22Rv1 (cell line): Measurements from ENCODE around the gene CSTF1.

Experiments used
- H3K27ac ChIP-seq: fragments of 450-650 bp; 2 replicates; pipeline ENCODE4 v1.5.1; 2017
- ZFX ChIP-seq: fragments of 450-650 bp; IDR thresholded peaks from 2 replicates; pipeline ENCODE4 v1.6.1; 2017; ENCODE audit warnings: antibody characterized with exemption, borderline replicate concordance
- TF ChIP-seq, protein P1 (sequence below): fragments of 450-650 bp; IDR thresholded peaks from 2 replicates; pipeline ENCODE4 v1.5.1; 2017; ENCODE audit warnings: mild to moderate bottlenecking

The CSTF1 gene

DNA sequence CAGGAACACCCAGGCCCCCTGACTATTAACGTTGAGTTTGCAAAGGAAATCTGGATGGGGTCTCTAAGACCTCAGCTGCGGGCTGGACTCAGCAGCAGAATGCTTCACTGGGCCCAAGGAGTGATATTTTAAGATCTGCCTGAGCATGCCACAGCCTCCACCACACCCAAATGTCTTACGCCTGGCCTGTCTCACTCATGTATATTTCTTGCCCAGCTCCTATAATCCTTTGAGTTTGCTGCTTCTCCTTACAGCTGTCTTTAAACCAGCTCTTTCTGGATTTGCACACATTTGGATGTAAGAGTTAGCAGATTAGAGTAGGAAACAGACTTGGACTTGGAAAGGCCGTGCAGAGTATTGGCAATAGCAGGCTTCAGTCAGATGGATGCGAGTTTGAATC is 36.0 kb downstream of the CSTF1 start:
- TF ChIP-seq, protein P1, sequence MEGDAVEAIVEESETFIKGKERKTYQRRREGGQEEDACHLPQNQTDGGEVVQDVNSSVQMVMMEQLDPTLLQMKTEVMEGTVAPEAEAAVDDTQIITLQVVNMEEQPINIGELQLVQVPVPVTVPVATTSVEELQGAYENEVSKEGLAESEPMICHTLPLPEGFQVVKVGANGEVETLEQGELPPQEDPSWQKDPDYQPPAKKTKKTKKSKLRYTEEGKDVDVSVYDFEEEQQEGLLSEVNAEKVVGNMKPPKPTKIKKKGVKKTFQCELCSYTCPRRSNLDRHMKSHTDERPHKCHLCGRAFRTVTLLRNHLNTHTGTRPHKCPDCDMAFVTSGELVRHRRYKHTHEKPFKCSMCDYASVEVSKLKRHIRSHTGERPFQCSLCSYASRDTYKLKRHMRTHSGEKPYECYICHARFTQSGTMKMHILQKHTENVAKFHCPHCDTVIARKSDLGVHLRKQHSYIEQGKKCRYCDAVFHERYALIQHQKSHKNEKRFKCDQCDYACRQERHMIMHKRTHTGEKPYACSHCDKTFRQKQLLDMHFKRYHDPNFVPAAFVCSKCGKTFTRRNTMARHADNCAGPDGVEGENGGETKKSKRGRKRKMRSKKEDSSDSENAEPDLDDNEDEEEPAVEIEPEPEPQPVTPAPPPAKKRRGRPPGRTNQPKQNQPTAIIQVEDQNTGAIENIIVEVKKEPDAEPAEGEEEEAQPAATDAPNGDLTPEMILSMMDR: no peak
- no peak for TF ChIP-seq ZFX
- H3K27ac ChIP-seq: no peak overlapping the region

DNA sequence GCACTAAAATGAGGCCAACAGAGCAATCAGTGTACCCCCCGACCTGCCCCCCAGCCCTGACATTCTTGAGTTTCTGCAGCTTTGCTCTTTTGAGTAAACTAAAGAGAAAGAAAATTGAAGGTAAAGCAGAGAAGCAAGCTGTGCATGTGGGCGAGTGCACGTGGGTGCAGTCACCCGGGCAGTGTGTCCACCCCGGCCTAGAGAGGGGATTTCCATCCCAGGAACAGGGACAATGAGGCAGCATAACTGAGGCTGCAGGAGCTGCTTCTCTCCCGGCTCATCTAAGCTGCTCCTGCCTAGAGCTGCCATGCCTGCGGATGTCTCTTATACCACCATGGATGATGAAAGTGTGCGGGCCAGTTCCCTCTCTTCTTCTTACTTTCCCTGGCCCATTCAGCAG is 36.4 kb downstream of the CSTF1 start:
- TF ChIP-seq, protein P1: no peak
- TF ChIP-seq ZFX: no peak
- H3K27ac ChIP-seq: no peak overlapping the region

DNA sequence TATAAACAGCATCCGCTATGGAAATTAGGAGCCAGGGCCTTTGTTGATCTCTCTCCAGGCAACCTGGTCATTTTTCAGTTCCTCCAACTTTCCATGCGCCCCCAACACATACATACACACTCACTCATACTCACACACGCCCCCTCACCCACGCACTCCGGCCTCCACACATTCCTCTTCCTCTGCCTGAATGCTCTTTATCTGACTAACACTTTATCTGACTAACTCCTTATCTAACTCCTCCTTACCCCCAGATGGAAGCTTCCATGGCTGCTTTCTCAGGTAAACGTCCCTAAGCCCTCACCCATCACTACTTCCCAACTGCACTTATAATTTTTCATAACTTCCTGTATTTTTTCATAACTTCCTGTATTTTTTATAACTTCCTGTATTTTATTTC is 37.1 kb downstream of the CSTF1 start:
- H3K27ac ChIP-seq: no peak overlapping the region
- TF ChIP-seq ZFX: no peak
- TF ChIP-seq, protein P1: no peak

GRCh38 chr20:56429941-56430340 is 37.5 kb downstream of the CSTF1 start:
- TF ChIP-seq, protein P1: no peak
- no peak for TF ChIP-seq ZFX
- no peak overlapping the region for H3K27ac ChIP-seq

DNA sequence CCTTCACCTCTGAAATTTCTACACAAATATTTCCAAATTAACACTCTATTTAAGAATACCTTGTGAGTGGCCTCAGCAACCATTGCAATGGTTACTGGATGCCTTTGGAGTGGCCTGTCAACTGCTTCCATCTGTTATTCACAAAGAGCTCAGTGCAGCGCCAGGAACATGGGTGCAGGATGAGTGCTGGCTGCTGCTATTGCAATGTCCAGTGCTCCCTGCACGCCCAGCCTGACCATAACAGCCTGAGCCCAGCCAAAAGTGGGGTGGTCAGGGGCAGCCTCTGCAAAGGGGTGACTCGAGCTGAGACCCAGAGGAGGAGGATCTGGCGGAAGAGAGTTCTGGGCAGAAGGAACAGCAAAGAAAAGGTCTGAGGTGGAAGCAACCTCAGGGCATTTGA is 38.0 kb downstream of the CSTF1 start:
- TF ChIP-seq, protein P1: no peak
- no peak for TF ChIP-seq ZFX
- H3K27ac ChIP-seq: no peak overlapping the region

DNA sequence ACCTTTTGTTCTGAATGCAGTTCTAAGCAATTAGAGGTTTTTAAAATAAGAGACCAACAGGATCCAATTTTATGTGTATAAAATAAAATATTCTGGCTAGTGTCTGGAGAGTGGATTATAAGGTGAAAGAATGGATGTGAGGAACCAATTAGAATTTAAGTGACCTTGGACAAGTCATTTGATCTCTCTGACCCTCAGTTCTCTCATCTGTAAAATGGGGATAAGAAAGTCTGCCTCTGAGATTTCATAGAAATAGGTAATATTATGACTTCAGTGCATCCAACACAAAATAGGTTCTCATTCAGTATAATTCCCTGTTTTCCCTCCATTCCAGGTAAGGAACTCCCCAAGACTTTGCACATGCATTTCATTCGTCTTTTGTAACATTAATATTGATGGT is 38.5 kb downstream of the CSTF1 start:
- H3K27ac ChIP-seq: no peak overlapping the region
- TF ChIP-seq, protein P1: no peak

- TF ChIP-seq, protein P1: no peak
- no peak overlapping the region for H3K27ac ChIP-seq
Observed at GRCh38 chr20:56431471-56431870, 39.0 kb downstream of the CSTF1 start.
